Endodermal cell (in vitro differentiated cells): ENCODE results near the gene CCDC32. TPM values are rescaled to one million over a fixed set of nuclear protein-coding genes. Genes with fewer than 3 reads are reported as not detected.

ENCODE experiments used
- DNase-seq: peaks from one replicate; pipeline ENCODE4 v3.0.0-alpha.2; 2017
- H3K27ac ChIP-seq: 2 replicates; pipeline ENCODE4 v1.5.1; 2013; ENCODE audit warnings: mild to moderate bottlenecking, low read depth, low read length, moderate library complexity
- H3K27me3 ChIP-seq: 2 replicates; pipeline ENCODE4 v1.6.1; 2013; ENCODE audit warnings: mild to moderate bottlenecking, low read length, moderate library complexity; ENCODE audit not compliant: insufficient read depth, control insufficient read depth, poor library complexity, severe bottlenecking
- H3K36me3 ChIP-seq: 2 replicates; pipeline ENCODE4 v1.7.0; 2013; ENCODE audit warnings: mild to moderate bottlenecking, low read length, moderate library complexity; ENCODE audit not compliant: control insufficient read depth, insufficient read depth
- H3K4me1 ChIP-seq: one replicate; pipeline ENCODE4 v1.7.0; 2013; ENCODE audit warnings: low read length; ENCODE audit not compliant: control insufficient read depth, insufficient read depth
- H3K4me3 ChIP-seq: 2 replicates; pipeline ENCODE4 v1.5.1; 2013; ENCODE audit warnings: mild to moderate bottlenecking, low read length, moderate library complexity
- H3K9ac ChIP-seq: 2 replicates; pipeline ENCODE4 v1.6.1; 2013; ENCODE audit warnings: mild to moderate bottlenecking, low read length, moderate library complexity; ENCODE audit not compliant: poor library complexity, severe bottlenecking; ENCODE audit errors: extremely low read depth
- H3K9me3 ChIP-seq: 2 replicates; pipeline ENCODE4 v1.6.1; 2013; ENCODE audit warnings: mild to moderate bottlenecking, low read length, moderate library complexity; ENCODE audit not compliant: control insufficient read depth
- H3K27ac Mint-ChIP-seq: 2 replicates; pipeline ENCODE4 v1.8.0; 2020; ENCODE audit warnings: mixed read lengths
- H3K27me3 Mint-ChIP-seq: 2 replicates; pipeline ENCODE4 v1.8.0; 2021; ENCODE audit warnings: mild to moderate bottlenecking, mixed read lengths; ENCODE audit not compliant: insufficient read depth
- H3K36me3 Mint-ChIP-seq: 2 replicates; pipeline ENCODE4 v1.8.0; 2020; ENCODE audit warnings: low read depth, mixed read lengths
- H3K4me1 Mint-ChIP-seq: 2 replicates; pipeline ENCODE4 v1.8.0; 2020; ENCODE audit warnings: mixed read lengths
- H3K4me3 Mint-ChIP-seq: 2 replicates; pipeline ENCODE4 v1.8.0; 2020; ENCODE audit warnings: mild to moderate bottlenecking, moderate library complexity, mixed read lengths
- H3K9me3 Mint-ChIP-seq: 2 replicates; pipeline ENCODE4 v1.8.0; 2020; ENCODE audit warnings: mild to moderate bottlenecking, mixed read lengths
- WGBS, 2 experiments: methylation state at CpG; one replicate each; pipeline versions ENCODE4 v1.1.5 to v1.1.7; 2013; ENCODE audit warnings: missing lambda C conversion rate in 2 of 2, mixed read lengths in 1 of 2; ENCODE audit not compliant: insufficient coverage in 1 of 2, insufficient read length in 1 of 2; 5-methylcytosine and 5-hydroxymethylcytosine counted together
- total RNA-seq, 2 donors: library from RNA; stranded (reverse); fragmentation: NEBNext Ultra II Directional in 1 of 2; extraction: Animal tissue kit (Norgen Biotek cat#: 25700) in 1 of 2; gene quantifications; 2 replicates in 1 of 2; 3 replicates in 1 of 2; pipeline ENCODE4 v1.2.1, GENCODE V29; 2021
- TF ChIP-seq, protein P1 (sequence below): fragments of 200-600 bp; sonication (generic); conservative IDR thresholded peaks from 2 replicates; pipeline ENCODE4 v1.5.0; 2021; ENCODE audit warnings: antibody characterized with exemption, mild to moderate bottlenecking

Gene CCDC32
- total RNA-seq, 2 donors from 2014 or later, result 14.9 to 16.8 TPM

DNA sequence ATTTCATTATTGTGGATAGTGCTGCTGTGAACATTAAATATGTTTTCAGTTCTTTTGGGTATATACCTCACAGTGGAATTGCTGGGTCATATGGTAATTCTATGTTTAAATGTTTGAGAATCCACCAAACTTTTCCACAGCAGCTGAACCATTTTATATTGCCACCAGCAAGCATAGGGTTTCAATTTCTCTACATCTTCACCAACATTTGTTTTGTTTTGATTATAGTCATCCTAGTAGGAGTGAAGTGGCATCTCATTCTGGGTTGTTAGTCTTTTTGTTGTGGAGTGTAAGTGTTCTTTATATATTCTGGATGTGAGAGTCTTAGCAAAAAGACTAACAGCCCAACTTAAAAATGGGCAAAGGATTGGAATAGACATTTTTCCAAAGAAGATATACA, 10.3 kb upstream of the CCDC32 start:
- no peak overlapping the region for H3K4me3 Mint-ChIP-seq
- H3K27me3 ChIP-seq, result no peaks in the 10 kb centered on the region

DNA sequence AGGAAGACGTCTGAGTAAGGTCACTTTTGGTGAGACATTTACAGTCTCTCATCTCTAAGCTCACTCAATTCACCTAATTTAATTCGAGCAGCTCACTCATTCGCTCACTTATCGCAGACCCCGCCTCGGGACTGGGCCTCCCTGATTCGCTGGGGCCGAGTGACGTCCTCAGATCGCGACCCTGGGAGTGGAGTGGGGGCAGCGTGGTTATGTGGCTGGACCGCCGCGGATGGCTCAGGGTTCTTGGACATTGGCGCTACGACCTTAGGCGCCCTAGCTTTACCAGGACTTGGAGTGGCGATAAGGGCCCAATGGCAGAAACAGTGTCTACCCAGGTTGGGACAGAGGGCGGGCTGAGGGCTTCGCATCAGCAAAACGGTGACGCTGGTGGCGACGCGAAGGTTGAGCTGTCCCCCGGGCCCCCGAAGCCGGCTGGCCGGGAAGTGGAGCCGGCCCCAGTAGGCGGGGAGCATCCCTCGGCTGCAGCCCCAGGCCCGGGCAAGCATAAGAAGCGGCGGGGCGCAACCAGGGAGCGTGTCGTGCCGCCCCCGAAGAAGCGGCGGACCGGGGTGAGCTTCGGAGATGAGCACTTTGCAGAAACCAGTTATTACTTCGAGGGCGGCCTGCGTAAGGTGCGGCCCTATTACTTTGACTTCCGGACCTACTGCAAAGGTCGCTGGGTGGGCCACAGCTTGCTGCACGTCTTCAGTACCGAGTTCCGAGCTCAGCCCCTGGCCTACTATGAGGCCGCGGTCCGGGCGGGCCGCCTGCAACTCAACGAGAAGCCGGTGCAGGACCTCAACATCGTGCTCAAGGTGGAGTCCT, 4.5 kb upstream of the CCDC32 start, which contains the start of gene RPUSD2:
Gene RPUSD2, plus strand, starts transcription at position 171 of the 825 bp plus-strand sequence. Its CDS starts 39 bp downstream, at position 210.
- peaks cover 15% of the 10 kb centered on the region for H3K4me1 Mint-ChIP-seq
- peaks cover 6% of the 10 kb centered on the region for H3K4me1 ChIP-seq
- peak within 1 kb of the TSS; percentile 90 for H3K4me3 ChIP-seq
- peaks cover 26% of the 10 kb centered on the region for H3K36me3 Mint-ChIP-seq
- H3K36me3 ChIP-seq, result peaks cover 21% of the 10 kb centered on the region
- H3K27me3 Mint-ChIP-seq, result peaks cover 1% of the 10 kb centered on the region
- TF ChIP-seq, protein P1, sequence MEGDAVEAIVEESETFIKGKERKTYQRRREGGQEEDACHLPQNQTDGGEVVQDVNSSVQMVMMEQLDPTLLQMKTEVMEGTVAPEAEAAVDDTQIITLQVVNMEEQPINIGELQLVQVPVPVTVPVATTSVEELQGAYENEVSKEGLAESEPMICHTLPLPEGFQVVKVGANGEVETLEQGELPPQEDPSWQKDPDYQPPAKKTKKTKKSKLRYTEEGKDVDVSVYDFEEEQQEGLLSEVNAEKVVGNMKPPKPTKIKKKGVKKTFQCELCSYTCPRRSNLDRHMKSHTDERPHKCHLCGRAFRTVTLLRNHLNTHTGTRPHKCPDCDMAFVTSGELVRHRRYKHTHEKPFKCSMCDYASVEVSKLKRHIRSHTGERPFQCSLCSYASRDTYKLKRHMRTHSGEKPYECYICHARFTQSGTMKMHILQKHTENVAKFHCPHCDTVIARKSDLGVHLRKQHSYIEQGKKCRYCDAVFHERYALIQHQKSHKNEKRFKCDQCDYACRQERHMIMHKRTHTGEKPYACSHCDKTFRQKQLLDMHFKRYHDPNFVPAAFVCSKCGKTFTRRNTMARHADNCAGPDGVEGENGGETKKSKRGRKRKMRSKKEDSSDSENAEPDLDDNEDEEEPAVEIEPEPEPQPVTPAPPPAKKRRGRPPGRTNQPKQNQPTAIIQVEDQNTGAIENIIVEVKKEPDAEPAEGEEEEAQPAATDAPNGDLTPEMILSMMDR, result no peak
- peak within 1 kb of the TSS; percentile 77 for H3K9ac ChIP-seq
- H3K9me3 Mint-ChIP-seq, result no peaks in the 10 kb centered on the region
- no peak within 1 kb of the TSS for H3K27ac ChIP-seq
- H3K27me3 ChIP-seq, result no peaks in the 10 kb centered on the region
- peak within 1 kb of the TSS; percentile 84 for H3K27ac Mint-ChIP-seq
- H3K4me3 Mint-ChIP-seq, result peak within 1 kb of the TSS; percentile 90
- 0% methylated on average over 23 to 62 of the region's 62 CpGs for WGBS, 2 experiments
- peak; percentile 98 for DNase-seq
- no peaks in the 10 kb centered on the region for H3K9me3 ChIP-seq

More for the DNA sequence above, 10.3 kb upstream of the CCDC32 start:
- H3K27ac Mint-ChIP-seq, result no peak overlapping the region
- H3K4me3 ChIP-seq, result no peak overlapping the region
- H3K27ac ChIP-seq, result no peak overlapping the region
- peaks cover 5% of the 10 kb centered on the region for H3K4me1 Mint-ChIP-seq
- H3K9ac ChIP-seq, result no peak overlapping the region
- peaks cover 5% of the 10 kb centered on the region for H3K4me1 ChIP-seq
- peaks cover 27% of the 10 kb centered on the region for H3K36me3 ChIP-seq
- no peak for DNase-seq
- peaks cover 39% of the 10 kb centered on the region for H3K36me3 Mint-ChIP-seq
- H3K27me3 Mint-ChIP-seq, result no peaks in the 10 kb centered on the region
- H3K9me3 Mint-ChIP-seq, result peaks cover 7% of the 10 kb centered on the region
- no peaks in the 10 kb centered on the region for H3K9me3 ChIP-seq
- TF ChIP-seq, protein P1, result no peak

DNA sequence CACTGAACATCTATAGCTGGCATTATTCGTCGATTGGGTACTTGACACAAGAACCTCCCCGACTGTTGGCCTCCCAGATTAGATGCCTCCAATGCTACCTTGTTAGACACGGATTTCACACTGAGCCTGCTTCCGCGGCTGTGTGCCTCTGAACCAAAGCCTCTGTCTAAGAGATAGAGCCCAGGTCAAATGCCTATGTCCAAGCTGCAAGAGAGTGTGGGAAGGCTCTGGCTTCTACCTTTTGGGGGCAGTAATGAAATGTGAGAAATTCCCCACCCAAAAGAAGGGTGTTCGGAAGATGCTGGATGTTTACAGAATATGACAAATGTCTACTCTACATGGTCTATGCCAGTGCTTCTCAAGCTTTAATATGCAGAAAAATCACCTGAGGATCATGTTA, 2.3 kb upstream of the CCDC32 start:
- Histone ChIP-seq H3K36me3 (peaks cover 8% of the 10 kb centered on the region), H3K27me3 (no peaks in the 10 kb centered on the region), H3K9ac (no peak overlapping the region), H3K4me1 (peaks cover 6% of the 10 kb centered on the region), H3K9me3 (no peaks in the 10 kb centered on the region), H3K27ac (no peak overlapping the region), H3K4me3 (no peak overlapping the region)
- WGBS, 2 experiments, result 53 to 57% methylated on average over 7 of the region's 7 CpGs
- DNase-seq, result peak; percentile 75
- Mint-ChIP-seq H3K4me1 (peaks cover 20% of the 10 kb centered on the region), H3K4me3 (no peak overlapping the region), H3K27me3 (peaks cover 1% of the 10 kb centered on the region), H3K36me3 (peaks cover 12% of the 10 kb centered on the region), H3K27ac (no peak overlapping the region), H3K9me3 (no peaks in the 10 kb centered on the region)
- TF ChIP-seq, protein P1, result peak; percentile 72
